HG03571 (cell line): Measurements from ENCODE around the gene LOXL1.
"Not testable (repeated sequence)": the region's sequence is repeated elsewhere in the genome, so short reads cannot be mapped to it uniquely, and the experiment has no call there.

Experiments
- ATAC-seq: cut with Tn5 transposase; IDR thresholded peaks from one replicate; pipeline ENCODE4 v1.9.1; 2021; ENCODE audit not compliant: unreplicated experiment

Gene LOXL1

GRCh38 chr15:73952171-73952912 is 26.1 kb downstream of the LOXL1 start:
- ATAC-seq, result no peak

- ATAC-seq, result no peak
These were observed 26.9 kb downstream of the LOXL1 start for GRCh38 chr15:73952913-73953750.

DNA sequence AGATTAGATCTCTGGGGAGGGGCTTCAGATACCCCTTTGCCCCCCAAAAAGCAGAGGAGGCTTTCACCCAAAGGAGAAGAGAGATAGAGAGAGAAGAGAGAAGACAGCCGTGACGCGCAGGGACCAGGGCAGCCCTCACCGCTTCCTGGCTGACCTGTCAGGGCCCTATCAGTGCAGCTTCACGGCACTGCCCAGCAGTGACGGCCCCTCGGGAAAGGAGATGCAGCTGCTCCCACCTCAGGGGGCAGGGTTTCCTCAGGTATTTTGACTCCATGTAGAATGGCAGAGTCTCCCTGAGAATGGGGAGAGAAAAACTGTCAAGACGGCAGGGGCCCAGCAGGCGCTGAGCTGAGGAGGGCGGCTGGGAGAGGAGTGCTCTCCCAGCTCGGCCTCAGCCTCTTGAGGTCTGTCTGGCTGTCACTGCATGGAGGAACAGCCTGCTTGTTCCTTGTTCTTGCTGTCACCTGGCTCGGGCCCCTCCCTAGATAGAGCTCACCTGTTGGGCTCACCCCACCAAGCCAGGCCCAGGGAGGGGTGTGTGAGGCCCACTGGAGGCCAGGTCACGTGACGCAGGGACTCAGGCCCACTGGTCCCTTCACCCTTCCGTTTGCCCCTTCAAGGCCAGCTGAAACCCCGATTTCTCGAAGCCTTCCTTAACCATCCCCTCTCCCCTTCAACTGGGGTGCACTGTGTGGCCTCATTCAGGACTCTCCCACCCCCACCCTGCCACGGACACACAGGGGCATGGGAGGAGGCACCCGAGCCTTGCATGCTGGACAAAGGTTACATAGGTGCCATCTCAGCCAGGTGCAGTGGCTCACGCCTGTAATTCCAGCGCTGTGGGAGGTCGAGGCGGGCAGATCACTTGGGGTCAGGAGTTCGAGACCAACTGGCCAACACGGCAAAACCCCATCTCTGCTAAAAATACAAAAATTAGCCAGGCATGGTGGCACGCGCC is 28.2 kb downstream of the LOXL1 start:
- ATAC-seq, result no peak

GRCh38 chr15:73955326-73955725 is 29.1 kb downstream of the LOXL1 start:
- ATAC-seq, result no peak

- no peak for ATAC-seq
These were observed 29.8 kb downstream of the LOXL1 start for GRCh38 chr15:73955861-73956742.

GRCh38 chr15:73956743-73957135 is 30.5 kb downstream of the LOXL1 start:
- ATAC-seq, result no peak

DNA sequence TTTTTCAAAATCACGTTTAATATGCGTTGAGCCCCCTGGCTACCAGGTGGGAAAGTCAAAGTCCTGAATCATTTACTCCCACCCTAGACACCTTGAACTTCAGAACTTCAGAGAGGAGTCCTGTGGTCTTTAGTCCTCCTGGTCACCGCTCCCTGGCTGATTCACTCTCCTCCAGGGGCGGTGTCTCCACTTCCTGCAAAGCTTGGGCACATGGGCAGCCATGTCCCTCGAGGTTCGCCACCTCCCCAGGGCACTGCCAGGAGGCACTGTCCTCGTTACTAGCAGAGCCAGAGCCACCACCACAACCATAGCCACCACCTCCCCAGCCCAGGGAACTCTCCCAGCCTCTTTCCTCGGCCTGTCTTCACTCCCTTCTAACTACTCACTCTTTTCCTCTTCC is 31.0 kb downstream of the LOXL1 start:
- no peak for ATAC-seq

DNA sequence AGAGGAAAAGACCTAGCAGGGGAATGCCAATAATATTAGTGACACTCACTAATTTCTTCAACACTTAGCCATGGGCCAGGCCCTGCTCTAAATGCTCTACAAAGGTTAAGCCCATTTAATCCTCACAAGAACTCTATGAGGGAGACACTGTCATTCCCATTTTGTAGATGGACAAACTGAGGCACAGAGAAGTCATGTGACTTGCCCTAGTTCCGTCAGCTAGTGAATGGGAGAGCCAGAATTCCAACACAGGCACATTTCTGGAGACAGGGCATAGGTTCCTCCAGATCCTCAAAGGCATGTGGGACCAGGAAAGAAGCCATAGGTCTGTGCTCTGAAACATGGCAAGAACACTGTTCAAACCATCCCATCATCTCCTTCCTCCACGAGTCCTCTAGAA is 31.5 kb downstream of the LOXL1 start:
- ATAC-seq, result no peak

DNA sequence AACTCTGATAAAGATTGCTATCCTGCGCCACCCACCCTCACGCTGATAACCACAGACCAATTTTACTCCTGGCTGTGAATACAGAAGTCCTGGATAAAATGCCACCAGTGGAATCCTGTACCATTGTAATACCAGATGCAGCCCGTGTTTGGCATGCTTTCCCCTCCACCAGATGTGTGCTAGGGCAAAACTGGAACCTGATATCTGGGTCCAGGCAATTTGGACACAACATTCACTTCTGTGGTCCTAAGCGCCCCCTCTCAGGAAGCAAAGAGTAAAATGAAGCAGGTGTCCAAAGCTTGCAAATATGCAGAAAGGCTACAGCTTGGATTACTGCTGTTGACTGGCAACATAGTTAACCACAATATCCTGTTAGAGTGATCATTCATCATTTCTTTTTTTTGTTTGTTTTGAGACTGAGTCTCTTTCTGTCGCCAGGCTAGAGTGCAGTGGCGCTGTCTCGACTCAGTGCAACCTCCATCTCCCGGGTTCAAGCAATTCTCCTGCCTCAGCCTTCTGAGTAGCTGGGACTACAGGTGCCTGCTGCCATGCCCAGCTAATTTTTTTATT is 32.8 kb downstream of the LOXL1 start:
- ATAC-seq, result no peak

- no peak for ATAC-seq
These were observed 33.5 kb downstream of the LOXL1 start for GRCh38 chr15:73959801-73960200.

GRCh38 chr15:73960472-73961070 is 34.3 kb downstream of the LOXL1 start:
- ATAC-seq, result not testable (repeated sequence)

DNA sequence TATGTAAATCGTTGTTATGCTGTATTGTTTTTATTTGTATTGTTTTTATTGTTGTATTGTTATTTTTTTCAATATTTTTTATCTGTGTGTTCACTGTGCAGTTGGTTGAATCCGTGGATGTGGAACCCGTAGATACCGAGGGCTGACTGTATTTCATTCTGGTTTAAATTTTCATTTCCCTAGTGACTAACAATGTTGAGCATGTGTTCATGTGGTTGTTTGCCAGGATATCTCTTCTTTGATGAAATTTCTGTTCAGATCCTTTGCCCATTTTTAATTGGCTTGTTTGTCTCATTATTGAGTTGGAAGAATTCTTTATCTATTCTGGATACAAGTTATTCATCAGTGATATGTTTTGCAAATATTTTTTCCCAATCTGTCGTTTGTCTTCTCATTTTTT is 36.2 kb downstream of the LOXL1 start:
- ATAC-seq, result no peak

- ATAC-seq, result peak; percentile 48
These were observed 38.5 kb downstream of the LOXL1 start for GRCh38 chr15:73964736-73965093.

DNA sequence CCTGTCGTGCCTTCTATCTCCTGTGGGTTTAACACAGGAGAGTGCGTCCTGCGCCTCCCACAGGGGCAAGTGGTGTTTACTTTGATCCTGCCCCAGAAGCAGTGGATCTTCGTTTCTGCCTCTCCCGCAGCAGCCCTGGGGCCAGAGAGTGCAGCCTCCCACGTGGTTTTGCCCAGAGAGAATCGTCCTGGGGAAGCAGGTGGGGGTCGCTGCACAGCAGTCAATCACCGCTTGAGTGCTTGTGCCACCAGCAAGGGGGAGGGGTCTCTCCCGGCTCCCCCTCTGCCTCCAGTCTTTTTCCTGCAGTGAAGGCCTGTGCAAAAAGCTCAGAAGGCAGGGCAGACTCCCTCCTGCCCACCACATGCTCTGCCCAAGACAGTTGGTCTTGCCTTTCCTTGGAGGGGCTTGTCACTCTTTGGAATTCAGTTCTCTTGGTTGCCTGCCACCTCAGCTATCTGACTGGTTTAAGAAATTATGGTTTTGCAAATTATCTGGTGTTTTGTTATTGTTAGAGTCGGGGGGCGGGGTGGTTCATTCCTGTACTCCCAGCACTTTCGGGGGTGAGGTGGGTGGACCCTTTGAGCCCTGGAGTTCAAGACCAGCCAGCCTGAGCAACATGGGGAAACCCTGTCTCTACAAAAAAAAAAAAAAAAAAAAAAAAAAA is 39.0 kb downstream of the LOXL1 start:
- ATAC-seq, result peak; percentile 22

DNA sequence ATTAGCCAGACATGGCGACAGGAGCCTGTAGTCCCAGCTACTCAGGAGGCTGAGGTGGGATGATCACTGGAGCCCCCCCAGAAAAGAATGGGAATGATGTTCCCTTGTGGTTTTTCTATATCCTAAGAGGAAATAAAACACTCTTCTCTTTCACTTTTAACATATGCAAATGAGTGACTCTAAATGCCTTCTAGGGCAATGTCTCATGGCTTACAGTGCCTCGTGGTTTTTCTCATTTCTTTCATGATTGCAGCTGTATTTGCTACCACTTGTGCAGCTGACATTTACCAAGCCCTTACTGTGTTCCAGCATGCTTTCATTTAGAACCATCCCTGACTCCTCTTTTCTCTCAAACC is 39.5 kb downstream of the LOXL1 start:
- ATAC-seq, result no peak

GRCh38 chr15:73968461-73968860 is 42.2 kb downstream of the LOXL1 start:
- ATAC-seq, result no peak

DNA sequence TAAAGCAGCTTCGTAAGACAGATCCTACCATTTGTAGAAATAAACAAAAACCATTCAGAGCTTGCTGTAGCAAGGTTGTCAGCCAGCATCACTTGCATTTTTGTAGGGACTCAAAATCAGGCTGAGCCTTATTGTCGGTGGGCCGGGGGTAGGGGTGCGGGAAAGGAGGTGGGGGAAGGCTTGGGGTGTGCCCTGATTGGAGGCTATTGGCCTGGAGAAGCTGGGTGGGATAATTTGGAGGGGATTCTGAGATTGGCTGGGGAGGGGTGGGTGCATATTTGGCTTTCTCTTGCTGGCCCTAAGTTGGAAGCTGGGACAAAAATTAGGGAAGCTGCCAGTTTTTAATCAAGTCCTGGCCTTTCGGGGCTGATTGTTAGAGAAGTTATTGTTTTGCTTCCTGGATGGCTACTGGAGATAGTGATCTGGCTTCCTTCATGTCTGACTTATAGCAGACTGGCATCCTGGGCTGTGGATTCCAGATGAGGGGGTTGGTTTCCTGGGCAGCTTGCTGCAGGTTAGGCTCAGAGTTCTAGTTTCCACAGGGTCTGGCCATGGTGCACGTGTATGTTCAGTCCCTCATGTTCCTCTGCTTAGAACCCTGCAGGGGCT is 43.0 kb downstream of the LOXL1 start:
- no peak for ATAC-seq

- ATAC-seq, result no peak
These were observed 46.9 kb downstream of the LOXL1 start for GRCh38 chr15:73972984-73973682.
